HG03571 (cell line): ENCODE measurements around the gene ZNF148.
"Not testable (repeated sequence)": the region's sequence is repeated elsewhere in the genome, so short reads cannot be mapped to it uniquely, and the experiment has no call there.

ENCODE experiments used
- ATAC-seq: cut with Tn5 transposase; IDR thresholded peaks from one replicate; pipeline ENCODE4 v1.9.1; 2021; ENCODE audit not compliant: unreplicated experiment

Gene ZNF148, protein sequence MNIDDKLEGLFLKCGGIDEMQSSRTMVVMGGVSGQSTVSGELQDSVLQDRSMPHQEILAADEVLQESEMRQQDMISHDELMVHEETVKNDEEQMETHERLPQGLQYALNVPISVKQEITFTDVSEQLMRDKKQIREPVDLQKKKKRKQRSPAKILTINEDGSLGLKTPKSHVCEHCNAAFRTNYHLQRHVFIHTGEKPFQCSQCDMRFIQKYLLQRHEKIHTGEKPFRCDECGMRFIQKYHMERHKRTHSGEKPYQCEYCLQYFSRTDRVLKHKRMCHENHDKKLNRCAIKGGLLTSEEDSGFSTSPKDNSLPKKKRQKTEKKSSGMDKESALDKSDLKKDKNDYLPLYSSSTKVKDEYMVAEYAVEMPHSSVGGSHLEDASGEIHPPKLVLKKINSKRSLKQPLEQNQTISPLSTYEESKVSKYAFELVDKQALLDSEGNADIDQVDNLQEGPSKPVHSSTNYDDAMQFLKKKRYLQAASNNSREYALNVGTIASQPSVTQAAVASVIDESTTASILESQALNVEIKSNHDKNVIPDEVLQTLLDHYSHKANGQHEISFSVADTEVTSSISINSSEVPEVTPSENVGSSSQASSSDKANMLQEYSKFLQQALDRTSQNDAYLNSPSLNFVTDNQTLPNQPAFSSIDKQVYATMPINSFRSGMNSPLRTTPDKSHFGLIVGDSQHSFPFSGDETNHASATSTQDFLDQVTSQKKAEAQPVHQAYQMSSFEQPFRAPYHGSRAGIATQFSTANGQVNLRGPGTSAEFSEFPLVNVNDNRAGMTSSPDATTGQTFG

DNA sequence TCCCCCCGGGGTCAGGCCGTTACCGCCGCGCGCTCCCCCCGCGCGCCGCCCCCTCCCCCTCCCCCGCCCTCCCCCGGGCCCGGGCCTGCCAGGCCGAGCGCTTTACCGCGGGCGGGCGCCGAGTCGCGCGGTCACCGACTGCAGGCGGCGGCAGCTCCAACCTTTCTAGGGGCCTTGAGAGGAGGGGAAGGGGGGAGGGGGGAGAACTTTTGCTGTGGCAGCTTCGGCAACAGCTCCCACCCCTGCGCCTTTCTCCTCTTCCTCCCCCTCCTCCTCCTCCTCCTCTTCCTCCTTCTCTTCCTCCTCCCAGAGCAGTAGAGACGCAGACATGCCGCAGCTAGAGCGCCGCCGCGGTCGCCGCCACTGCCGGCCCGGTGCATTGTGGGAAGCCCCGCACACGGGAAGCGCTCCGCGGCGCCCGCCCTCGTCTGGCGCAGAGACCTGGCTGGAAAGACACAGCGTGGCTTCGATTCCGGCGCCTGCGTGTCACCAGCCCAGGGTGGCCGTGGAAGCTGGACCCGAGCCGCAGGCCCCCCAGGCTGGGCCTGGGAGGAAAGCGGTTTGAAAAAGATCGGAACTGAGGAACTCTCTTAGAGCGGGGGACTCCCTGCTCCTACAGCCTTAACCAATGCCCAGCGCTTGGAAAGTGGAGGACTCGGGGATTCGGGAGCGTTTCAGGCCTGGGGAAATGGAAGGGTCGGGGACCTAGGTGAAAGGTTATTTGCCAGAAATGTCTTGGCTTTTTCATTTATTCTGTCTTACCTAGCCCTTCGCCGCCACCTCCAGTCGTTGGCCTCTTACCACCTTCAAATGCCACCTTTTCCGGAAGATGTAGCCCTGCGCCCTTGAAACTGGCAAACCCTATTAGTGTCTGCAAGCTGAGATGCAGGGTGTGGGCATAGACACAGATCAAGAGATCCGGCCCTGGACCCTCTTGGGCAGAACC lies at the start of gene ZNF148:
Gene ZNF148, minus strand, starts transcription at position 330 of the 946 bp plus-strand sequence. CDS start 61,685 bp downstream, outside the sequence.
- ATAC-seq = peak; percentile 86

DNA sequence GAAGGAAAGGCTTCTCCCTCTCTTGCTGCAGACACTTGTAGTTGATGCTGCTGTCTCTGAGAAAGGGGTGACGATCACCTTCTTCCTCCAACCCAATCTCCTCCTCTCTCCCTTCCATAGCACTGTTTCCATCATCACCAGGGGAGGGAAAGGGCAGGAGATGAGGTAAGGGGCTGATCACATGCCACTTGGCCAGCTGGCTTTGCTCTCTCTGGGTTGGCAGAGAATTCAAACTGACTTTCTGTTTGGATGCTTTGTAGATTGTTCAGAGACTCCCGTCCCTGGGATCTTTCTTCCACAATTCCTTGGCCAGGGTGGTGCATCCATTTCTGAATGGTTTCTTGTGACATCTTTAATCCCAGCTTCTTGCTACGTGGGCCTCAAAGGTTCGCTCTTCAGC lies 43.2 kb upstream of the ZNF148 start:
- no peak for ATAC-seq

DNA sequence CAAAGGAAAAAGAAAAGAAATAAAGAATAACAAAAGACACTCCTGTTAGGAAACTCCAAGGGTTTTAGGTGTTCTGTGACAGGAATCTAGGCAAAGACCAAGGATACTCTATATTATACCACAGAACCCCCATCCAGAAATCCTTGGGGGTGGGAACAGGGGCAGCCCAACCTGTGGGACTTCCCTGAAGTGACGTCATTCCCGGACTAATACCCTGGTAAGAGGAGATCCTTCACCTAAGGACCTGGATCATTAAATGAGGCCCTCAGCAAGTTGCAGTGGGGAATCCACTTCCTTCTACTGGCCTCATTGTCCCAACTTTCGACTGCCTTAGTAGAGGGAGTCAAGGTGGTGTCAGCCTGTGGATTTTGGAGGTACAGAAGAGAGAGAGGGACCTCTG lies 41.1 kb upstream of the ZNF148 start:
- ATAC-seq = no peak

DNA sequence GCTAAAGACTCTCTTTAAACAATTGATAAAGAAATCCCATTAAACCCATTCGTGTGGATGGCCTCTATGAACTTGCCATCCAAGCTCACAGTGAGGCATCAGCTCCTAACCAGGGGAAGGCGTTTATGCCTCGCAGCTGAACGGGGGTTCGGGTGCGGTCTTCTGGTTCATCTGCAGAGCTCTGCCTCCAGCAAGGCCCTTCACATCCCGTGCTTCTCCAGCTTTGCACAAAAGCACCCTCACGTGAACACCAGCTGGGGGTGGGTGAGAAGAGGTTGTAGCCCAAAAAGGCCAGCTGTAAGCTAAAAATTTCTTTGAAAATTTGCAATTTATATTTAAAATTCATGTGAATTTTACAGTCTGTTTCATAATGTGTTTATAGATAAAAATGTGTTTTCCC lies 39.5 kb upstream of the ZNF148 start:
- no peak for ATAC-seq

DNA sequence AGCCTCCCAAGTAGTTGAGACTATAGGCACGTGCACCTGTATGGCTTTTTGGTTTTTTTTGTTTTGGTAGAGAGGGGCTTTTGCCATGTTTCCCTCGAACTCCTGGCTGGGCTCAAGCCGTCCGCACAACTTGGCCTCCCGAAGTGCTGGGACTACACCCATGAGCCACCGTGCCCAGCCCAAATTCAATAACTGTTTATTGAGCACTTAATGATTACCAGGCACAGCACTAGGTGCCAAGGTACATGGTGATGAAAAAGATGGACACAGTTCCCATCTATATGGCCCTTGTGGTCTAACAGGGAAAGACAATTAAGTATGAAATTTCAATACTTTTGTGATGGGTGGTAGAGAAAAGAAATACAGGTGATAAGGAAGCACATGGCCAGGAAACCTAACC lies 35.8 kb upstream of the ZNF148 start:
- ATAC-seq = no peak

DNA sequence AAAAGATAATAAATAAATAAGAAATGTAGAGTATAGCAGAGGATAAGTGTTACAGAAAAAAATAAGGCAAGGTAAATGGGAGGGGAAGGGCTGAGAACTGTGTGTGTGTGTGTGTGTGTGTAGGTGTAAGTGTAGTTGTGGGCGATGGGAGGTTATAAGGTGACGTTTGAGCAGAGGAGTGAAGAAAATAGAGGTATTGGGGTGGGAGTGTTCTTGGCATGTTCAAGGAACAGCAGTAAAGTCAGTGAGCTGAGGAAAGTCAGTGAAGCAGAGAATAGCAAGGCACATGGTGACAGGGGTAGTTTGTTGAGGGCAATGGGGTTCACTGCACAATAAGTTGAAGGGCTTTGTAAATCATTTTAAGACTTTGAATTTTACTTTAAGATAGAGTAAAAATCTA lies 30.9 kb upstream of the ZNF148 start:
- no peak for ATAC-seq

DNA sequence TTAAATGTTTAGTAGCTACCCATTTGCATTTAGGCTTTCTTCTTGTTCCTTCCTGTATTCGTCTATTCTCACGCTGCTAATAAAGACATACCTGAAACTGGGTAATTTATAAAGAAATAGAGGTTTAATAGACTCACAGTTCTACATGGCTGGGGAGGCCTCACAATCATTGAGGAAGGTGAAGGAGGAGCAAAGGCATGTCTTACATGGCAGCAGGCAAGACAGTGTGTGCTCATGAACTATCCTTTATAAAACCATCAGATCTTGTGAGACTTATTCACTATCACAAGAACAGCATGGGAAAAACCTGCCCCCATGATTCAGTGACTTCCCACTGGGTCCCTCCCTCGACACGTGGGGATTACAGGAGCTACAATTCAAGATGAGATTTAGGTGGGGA lies 30.4 kb upstream of the ZNF148 start:
- not testable (repeated sequence) for ATAC-seq

DNA sequence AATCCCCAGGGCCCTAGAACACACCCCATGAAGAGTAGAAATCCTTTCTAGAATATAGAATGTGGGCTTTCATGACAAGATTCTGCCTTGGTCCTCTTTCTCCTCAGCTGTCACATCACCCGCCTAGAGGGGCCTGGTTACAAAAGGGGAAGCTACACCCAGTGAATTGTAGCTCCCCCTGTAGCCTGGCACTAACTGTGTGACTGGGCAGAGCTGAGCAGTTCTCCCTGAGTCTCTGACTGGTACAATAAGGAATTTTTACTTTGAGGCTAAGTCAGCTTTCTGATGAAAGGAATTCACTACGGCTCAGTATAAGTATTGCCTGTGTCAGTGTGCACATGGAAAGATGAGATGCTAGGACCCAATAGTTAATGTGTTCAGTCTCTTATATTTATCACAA lies 28.7 kb upstream of the ZNF148 start:
- no peak for ATAC-seq

DNA sequence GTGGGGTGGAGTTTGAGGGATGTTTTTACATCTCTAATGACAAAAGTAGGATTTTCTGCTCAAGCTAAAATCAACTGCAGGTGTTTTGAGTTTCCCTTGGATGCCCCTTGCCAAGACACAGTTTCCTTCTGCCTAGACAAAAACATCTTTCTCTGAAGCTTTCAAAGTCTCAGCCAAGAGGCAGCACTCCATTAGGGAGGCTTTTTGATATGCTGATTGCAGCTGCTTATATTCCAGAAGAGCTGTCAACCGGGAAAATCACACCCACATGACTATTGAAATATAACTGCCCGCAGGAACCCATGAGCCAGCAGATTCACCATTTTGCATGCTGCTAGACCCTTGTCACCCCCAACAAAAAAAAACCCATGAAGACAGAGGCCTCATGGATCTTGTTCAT lies 27.5 kb upstream of the ZNF148 start:
- no peak for ATAC-seq

DNA sequence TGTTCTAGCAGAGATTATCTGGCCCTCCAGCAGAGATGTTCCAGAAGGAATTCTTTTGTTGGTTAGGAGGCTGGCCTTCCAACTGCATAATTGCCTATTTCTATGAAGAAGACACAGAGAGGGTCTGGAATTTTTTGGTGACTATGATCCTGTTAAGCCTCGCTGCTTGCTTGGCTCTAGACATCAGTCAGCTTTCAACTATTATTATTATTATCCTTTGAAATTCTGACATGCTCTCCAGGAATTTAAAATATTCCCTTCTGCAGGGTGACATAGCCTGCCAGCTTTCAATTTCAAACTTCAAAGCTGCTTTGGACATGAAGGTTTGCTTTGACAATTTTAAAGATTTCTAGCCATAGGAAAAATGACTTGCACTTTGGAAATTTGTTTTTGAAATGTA lies 26.3 kb upstream of the ZNF148 start:
- ATAC-seq = no peak

DNA sequence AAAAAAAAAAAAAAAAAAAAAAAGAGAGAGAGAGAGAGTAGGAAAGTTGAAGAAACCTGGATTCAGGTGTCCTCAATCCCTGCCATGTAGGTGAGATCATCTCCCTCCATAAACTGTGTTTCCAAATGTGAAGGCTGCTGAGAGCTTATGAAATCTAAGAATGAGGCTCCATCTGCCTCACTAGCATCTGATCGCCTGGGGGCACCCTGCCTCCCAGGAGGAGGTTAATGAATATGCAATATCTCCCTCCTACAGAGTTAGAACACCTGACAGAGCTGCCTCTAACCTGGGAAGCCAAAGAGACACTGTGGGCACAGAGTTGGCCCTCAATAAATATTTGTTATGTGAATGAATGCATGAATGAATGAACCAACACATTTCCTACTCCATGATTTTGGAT lies 23.8 kb upstream of the ZNF148 start:
- ATAC-seq = no peak

DNA sequence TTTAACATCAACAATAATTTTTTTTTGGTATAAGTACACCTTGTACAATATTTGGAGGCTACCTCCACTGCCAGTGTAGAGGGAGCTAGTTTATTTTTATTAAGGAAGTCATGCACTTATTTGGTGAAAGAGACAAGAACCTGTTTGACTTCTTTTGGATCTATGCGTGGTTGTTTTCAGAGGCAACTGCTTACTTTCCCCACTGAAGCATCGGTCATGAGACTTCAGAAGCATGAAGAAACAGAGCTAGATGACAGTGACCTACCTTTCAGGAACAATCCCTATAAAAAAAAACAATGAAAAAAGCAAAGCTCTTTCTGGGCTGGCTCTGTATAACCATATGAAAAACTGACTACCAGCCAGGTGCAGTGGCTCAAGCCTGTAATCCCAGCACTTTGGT lies 20.0 kb upstream of the ZNF148 start:
- ATAC-seq = no peak

DNA sequence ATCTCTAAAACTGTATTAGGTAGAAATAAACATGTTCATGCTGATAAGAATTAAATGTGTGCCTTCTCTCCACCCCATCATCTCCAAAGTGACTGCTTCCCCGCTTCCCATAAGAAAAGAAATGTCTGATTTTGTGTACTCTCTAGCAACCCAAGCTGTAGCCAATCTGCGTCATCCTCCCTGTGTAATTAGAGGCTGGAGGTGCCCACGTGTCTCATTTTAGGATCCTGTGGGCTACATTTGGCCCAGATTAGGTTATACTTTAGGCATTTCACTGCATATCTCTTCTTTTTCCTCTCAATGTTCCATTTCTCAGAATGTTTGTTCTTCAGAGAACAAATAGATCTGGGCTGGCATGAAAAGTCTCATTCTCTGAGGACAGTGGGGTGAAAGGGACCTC lies 19.3 kb upstream of the ZNF148 start:
- ATAC-seq = no peak

DNA sequence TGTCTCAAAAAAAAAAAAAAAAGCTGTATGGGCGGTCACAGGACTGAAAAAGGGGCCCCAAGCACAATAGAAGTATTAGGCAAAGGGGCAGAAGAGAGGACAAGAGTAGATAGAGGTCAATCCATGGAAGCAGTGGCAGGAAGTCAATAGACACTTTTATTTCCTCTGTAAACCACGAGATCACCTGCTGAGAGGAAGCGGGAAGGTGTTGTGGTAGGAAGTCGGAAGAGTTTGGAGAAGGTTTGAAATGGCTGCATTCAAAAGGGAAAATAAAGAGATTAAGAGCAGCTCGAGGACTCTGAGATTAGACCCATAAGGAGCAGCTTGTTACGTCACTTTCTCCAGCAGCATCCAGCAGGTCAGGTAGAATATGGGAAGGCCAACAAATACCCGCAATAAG lies 14.2 kb upstream of the ZNF148 start:
- no peak for ATAC-seq

DNA sequence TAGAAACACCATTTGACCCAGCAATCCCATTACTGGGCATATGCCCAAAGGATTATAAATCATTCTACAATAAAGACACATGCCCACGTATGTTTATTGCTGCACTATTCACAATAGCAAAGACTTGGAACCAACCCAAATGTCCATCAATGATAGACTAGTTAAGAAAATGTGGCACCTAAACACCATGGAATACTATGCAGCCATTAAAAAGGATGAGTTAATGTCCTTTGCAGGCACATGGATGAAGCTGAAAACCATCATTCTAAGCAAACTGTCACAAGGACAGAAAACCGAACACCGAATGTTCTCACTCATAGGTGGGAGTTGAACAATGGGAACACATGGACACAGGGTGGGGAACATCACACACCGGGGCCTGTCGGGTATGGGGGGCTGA lies 13.2 kb upstream of the ZNF148 start:
- ATAC-seq = not testable (repeated sequence)

DNA sequence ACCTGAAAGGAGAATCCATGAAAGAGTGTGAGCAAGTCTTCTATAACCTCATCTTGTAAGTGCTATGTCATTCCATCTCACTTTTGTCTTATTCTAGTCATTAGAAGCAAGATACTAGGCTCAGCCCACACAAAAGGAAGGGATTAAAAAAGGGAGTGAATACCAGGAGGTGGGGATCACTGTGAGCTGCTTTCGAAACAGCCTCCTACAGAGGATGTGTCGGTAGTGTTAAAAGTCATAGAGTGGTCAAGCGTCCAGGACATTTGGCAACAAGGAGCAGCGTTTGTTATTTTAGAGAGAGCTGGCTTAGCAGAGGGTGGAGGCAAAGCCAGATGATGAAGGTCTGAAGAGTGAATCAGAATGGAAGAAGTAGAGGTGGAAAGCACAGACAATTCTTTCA lies 11.7 kb upstream of the ZNF148 start:
- no peak for ATAC-seq

DNA sequence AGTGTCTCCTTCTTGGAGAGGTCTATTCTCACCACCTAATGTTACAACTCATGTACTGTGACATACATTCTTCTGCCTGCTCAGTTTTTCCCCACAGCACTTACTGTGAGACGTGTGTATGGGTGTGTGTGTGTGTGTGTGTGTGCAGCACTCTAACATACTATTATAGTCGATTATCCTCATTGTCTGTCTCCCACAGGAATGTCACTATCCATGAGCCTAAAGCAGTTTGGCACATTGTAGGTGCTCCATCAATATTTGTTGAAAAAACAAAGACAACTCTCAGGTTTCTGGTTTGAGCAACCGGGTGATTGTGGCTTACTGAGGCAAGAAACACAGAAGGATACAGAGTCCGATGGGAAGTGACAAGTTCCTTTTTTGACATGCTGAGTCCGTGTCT lies 8.6 kb upstream of the ZNF148 start:
- no peak for ATAC-seq

DNA sequence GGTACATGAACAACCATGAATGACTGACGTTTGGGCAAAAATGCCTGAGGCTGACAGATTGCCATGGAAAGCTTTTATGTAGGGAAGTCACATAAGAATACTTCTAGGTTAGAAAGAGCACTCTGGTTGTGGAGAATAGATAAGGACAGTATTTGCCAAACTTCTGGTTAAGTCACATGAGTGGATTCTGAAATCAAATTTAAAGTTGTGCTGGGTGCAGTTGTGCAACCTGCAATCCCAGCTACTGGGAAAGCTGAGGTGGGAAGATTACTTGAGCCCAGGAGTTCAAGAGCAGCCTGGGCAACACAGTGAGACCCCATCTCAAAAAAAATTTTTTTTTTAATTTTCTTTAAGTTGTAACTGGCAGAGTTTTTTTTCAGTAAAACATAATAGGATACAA lies 7.2 kb upstream of the ZNF148 start:
- ATAC-seq = no peak

DNA sequence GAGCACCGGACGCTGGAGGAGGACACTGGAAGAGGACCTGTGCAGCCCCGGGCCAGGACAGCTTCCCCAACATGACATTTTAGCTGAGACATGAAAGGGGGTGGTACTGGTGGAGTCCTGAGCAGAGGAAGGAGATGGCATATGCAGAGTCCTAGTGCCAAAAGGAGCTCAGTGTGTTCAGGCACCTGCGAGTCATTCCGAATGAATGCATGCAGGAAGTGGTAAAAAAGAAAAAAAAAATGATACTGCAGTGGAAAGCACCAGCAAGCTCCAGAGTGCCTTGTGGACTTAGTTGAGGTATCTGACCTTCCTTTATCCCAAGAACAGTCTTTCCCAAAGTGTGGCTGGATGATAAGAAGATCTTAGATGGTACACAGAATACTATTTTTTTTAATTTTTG lies 6.6 kb upstream of the ZNF148 start:
- ATAC-seq = no peak

DNA sequence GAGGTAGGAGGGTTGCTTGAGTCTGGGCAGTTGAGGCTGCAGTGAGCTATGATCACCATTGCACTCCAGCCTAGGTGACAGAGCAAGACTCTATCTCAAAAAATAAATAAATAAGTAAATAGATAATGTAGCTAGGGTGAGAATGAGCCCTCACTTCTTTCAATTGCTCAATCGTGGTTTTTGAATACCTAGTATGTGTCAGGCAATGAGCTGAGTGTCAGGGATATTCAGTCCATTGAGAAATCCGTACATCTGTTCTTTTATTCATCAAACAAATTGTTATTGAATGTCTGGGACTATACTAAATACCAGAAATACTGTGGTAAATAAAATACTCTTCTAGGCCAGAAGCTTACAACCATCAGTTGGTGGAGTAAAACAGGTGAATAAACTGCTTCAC lies 6.2 kb upstream of the ZNF148 start:
- no peak for ATAC-seq

DNA sequence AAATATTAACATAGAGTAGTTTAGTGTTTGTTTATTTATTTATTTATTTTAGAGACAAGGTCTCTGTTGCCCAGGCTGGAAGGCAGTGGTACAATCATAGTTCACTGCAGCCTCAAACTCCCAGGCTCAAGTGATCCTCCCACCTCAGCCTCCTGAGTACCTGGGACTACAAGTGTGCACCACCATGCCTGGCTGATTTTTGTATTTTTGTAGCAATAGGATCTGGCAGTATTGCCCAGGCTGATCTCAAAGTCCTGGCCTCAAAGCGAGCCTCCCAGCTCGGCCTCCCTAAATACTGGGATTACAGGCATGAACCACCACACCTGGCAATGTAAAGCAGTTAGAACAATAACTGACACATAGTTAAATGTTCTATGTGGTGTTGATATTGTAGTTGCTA lies 4.4 kb upstream of the ZNF148 start:
- ATAC-seq = no peak
